PC-3 (cell line): ENCODE results near the gene CASP7. TPM values are rescaled to one million over a fixed set of nuclear protein-coding genes. Genes with fewer than 3 reads are reported as not detected.

Source experiments
- ATAC-seq: fragments of 200-7000 bp; cut with Tn5 transposase; 2 replicates; pipeline ENCODE4 v1.9.1; 2020; ENCODE audit warnings: mild to moderate bottlenecking, moderate library complexity
- BruUV-seq: library from RNA; stranded (reverse); fragments of 400-500 nt; replicated peaks from 2 replicates; lab custom pipeline; 2021; lab: Mats Ljungman, UMichigan
- CTCF ChIA-PET: fragments of 300-600 bp; sonication (Branson Sonifier 250); formaldehyde crosslinking; loops from one replicate; lab custom pipeline; 2022; ENCODE audit warnings: antibody characterized with exemption; lab: Charles Lee
- POLR2A ChIA-PET: fragments of 300-600 bp; sonication (Branson Sonifier 250); formaldehyde crosslinking; loops from one replicate; lab custom pipeline; 2022; ENCODE audit warnings: antibody characterized with exemption; ENCODE audit not compliant: unreplicated experiment; lab: Charles Lee
- DNase-seq: peaks from one replicate; pipeline ENCODE4 v3.0.0-alpha.2; 2015
- H2AFZ ChIP-seq: fragments of 300-600 bp; sonication (generic); 2 replicates; pipeline ENCODE4 v1.6.0; 2016; ENCODE audit warnings: antibody characterized with exemption, low read length
- H3F3A ChIP-seq: fragments of 300-600 bp; sonication (generic); one replicate; pipeline ENCODE4 v1.6.0; 2017; ENCODE audit warnings: antibody characterized with exemption, low read length, control low read depth, mild to moderate bottlenecking; ENCODE audit not compliant: unreplicated experiment
- H3K27ac ChIP-seq: fragments of 300-600 bp; sonication (generic); 2 replicates; pipeline ENCODE4 v1.5.1; 2016; ENCODE audit warnings: mild to moderate bottlenecking, low read length
- H3K27me3 ChIP-seq: fragments of 300-600 bp; sonication (generic); 2 replicates; pipeline ENCODE4 v1.6.1; 2016; ENCODE audit warnings: low read length, mixed read lengths
- H3K36me3 ChIP-seq: fragments of 300-600 bp; sonication (generic); 2 replicates; pipeline ENCODE4 v1.6.1; 2016; ENCODE audit warnings: low read depth, mixed run types, low read length, mixed read lengths
- H3K4me1 ChIP-seq: fragments of 300-600 bp; sonication (generic); 2 replicates; pipeline ENCODE4 v1.5.1; 2016; ENCODE audit warnings: low read length; ENCODE audit not compliant: insufficient read depth
- H3K4me2 ChIP-seq: fragments of 300-600 bp; sonication (generic); 2 replicates; pipeline ENCODE4 v1.6.0; 2016; ENCODE audit warnings: low read length
- H3K4me3 ChIP-seq: fragments of 300-600 bp; sonication (generic); 2 replicates; pipeline ENCODE4 v1.5.1; 2016; ENCODE audit warnings: mild to moderate bottlenecking, low read length, mixed read lengths
- H3K79me2 ChIP-seq: fragments of 300-600 bp; sonication (generic); 2 replicates; pipeline ENCODE4 v1.6.1; 2017; ENCODE audit warnings: low read length, mixed read lengths
- H3K9ac ChIP-seq: fragments of 300-600 bp; sonication (generic); 2 replicates; pipeline ENCODE4 v1.6.0; 2016; ENCODE audit warnings: mild to moderate bottlenecking, low read length
- H3K9me2 ChIP-seq: fragments of 300-600 bp; sonication (generic); replicated peaks from 2 replicates; pipeline ENCODE4 v1.6.1; 2016; ENCODE audit warnings: mixed run types, low read length, mixed read lengths
- H3K9me3 ChIP-seq: fragments of 300-600 bp; sonication (generic); 2 replicates; pipeline ENCODE4 v1.6.1; 2016; ENCODE audit warnings: low read length, mixed read lengths
- H4K20me1 ChIP-seq: fragments of 300-600 bp; sonication (generic); 2 replicates; pipeline ENCODE4 v1.6.1; 2016; ENCODE audit warnings: low read length, mixed read lengths
- EZH2 ChIP-seq: fragments of 300-600 bp; sonication (generic); IDR thresholded peaks from one replicate; pipeline ENCODE4 v1.6.1; 2017; ENCODE audit warnings: antibody characterized with exemption, mild to moderate bottlenecking, low read length; ENCODE audit not compliant: unreplicated experiment
- EZH2phosphoT487 ChIP-seq: fragments of 300-600 bp; sonication (generic); IDR thresholded peaks from 2 replicates; pipeline ENCODE4 v1.6.1; 2018; ENCODE audit warnings: mild to moderate bottlenecking, antibody characterized with exemption, low read length, borderline replicate concordance
- intact Hi-C: fragments of 100-400 bp; cut with micrococcal nuclease; formaldehyde crosslinking; loops from 2 replicates; pipeline ENCODE4 v1.9.0; 2023
- total RNA-seq: library from RNA; depleted of rRNA; stranded (reverse); fragments of >200 nt; gene quantifications from 2 replicates; pipeline ENCODE4 v1.2.3, GENCODE V29; 2014
- TF ChIP-seq, protein P1 (sequence below): fragments of 300-600 bp; sonication (generic); conservative IDR thresholded peaks from 2 replicates; pipeline ENCODE4 v1.5.1; 2017; ENCODE audit warnings: antibody characterized with exemption, low read depth, mild to moderate bottlenecking, low read length

Gene CASP7
- total RNA-seq, 1 experiment from 2014 or later = 13.7 TPM

DNA sequence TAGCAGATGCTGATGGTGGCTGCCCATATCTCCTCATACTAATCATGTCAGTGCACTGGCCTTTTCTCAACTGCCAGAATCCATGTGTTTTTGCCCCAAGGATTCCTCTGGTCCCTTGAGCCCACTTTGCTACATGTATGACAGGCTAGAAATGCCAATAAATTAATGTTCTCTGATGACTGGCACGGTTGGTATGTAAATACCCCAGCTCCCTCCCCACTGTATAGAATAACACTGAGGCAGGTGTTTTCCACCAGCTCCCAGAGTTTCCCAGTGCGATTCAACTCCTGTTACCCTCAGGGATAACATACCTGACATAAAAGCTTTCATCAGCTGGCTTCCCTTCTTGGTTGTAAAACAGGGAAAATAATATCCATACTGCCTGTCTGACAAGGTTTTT, 62.8 kb downstream of the CASP7 start:
- Histone ChIP-seq H3K79me2 (no peaks in the 10 kb centered on the region), H3K9ac (no peak overlapping the region), H2AFZ (no peak overlapping the region), H3K36me3 (no peaks in the 10 kb centered on the region), H3K9me3 (no peaks in the 10 kb centered on the region), H3K9me2 (no peaks in the 10 kb centered on the region), H3K4me2 (no peak overlapping the region), H3F3A (no peaks in the 10 kb centered on the region), H4K20me1 (no peaks in the 10 kb centered on the region), H3K4me1 (no peaks in the 10 kb centered on the region), H3K27me3 (no peaks in the 10 kb centered on the region), H3K27ac (no peak overlapping the region), H3K4me3 (no peak overlapping the region)
- ChIA-PET CTCF (no interaction called here), POLR2A (no interaction called here)
- intact Hi-C loops = no loop called here
- TF ChIP-seq EZH2 = no peak
- TF ChIP-seq EZH2phosphoT487 = no peak
- TF ChIP-seq, protein P1, sequence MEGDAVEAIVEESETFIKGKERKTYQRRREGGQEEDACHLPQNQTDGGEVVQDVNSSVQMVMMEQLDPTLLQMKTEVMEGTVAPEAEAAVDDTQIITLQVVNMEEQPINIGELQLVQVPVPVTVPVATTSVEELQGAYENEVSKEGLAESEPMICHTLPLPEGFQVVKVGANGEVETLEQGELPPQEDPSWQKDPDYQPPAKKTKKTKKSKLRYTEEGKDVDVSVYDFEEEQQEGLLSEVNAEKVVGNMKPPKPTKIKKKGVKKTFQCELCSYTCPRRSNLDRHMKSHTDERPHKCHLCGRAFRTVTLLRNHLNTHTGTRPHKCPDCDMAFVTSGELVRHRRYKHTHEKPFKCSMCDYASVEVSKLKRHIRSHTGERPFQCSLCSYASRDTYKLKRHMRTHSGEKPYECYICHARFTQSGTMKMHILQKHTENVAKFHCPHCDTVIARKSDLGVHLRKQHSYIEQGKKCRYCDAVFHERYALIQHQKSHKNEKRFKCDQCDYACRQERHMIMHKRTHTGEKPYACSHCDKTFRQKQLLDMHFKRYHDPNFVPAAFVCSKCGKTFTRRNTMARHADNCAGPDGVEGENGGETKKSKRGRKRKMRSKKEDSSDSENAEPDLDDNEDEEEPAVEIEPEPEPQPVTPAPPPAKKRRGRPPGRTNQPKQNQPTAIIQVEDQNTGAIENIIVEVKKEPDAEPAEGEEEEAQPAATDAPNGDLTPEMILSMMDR = no peak
- no TSS peak for BruUV-seq
- ATAC-seq (no peak), DNase-seq (no peak)

DNA sequence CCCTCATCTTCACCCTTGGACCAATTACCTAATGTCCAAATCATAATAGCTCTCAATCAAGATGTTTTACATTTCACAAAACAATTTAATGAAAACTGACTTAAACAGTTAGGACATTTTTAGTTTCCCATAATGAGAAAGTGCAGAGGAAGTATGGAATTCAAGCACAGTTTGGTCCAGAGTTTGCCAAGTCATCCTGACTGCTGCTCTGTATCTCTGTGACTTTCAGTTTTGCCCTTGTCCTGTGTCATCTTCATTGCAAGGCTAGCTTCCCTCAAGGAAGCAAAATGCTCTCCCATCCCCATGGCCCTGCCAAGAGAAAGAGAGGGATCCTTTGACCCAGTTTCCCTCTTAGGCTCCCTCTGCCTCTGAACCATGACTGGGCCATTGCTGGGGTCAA, 63.9 kb downstream of the CASP7 start:
- Histone ChIP-seq H3F3A (no peaks in the 10 kb centered on the region), H3K4me3 (no peak overlapping the region), H3K9ac (no peak overlapping the region), H3K27me3 (no peaks in the 10 kb centered on the region), H3K27ac (no peak overlapping the region), H4K20me1 (no peaks in the 10 kb centered on the region), H3K79me2 (no peaks in the 10 kb centered on the region), H3K9me2 (no peaks in the 10 kb centered on the region), H3K9me3 (no peaks in the 10 kb centered on the region), H3K4me2 (no peak overlapping the region), H3K36me3 (no peaks in the 10 kb centered on the region), H2AFZ (no peak overlapping the region), H3K4me1 (no peaks in the 10 kb centered on the region)
- CTCF ChIA-PET = no interaction called here
- DNase-seq = no peak
- TF ChIP-seq, protein P1 = no peak
- TF ChIP-seq EZH2 (no peak), EZH2phosphoT487 (no peak)
- POLR2A ChIA-PET = no interaction called here
- no TSS peak for BruUV-seq
- ATAC-seq = no peak
- intact Hi-C loops = no loop called here

DNA sequence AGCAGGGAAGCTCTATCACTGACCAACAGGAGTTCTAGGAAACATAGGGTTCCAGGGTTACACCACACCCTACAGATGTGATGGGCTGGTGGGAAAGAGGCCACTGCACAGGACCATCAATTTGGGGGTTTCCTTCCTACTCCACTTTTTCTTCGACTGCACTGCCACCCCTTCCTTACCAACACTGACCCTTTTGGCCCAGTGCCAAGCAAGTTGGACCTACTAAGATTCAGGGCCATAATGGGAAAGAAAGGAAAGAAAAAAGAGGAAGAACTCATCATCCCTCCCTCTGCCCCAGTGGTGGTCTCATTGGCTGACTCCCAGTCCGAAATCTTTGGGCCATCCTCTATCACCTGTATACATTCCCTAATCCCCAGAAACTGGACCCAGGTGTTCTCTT, 65.7 kb downstream of the CASP7 start:
- TF ChIP-seq EZH2 = no peak
- TF ChIP-seq EZH2phosphoT487 = no peak
- TF ChIP-seq, protein P1 = no peak
- Histone ChIP-seq H4K20me1 (no peaks in the 10 kb centered on the region), H3K27ac (no peak overlapping the region), H3K79me2 (no peaks in the 10 kb centered on the region), H3K9me2 (no peaks in the 10 kb centered on the region), H3K4me1 (no peaks in the 10 kb centered on the region), H3K9ac (no peak overlapping the region), H2AFZ (no peak overlapping the region), H3K36me3 (no peaks in the 10 kb centered on the region), H3F3A (no peaks in the 10 kb centered on the region), H3K9me3 (no peaks in the 10 kb centered on the region), H3K4me3 (no peak overlapping the region), H3K4me2 (no peak overlapping the region), H3K27me3 (no peaks in the 10 kb centered on the region)
- ChIA-PET CTCF (no interaction called here), POLR2A (no interaction called here)
- BruUV-seq = no TSS peak
- DNase-seq (no peak), ATAC-seq (no peak)
- intact Hi-C loops = no loop called here
